Motor neuron (in vitro differentiated cells): ENCODE results near the gene C12orf57. TPM values are rescaled to one million over a fixed set of nuclear protein-coding genes. Genes with fewer than 3 reads are reported as not detected.

Source experiments
- ATAC-seq, 8 experiments: fragments of 200-7000 bp; cut with Tn5 transposase; replicated peaks in 6 of 8; 2 replicates each; pipeline ENCODE4 v1.8.0; 2021; ENCODE audit warnings: mild to moderate bottlenecking in 8 of 8, moderate library complexity in 8 of 8
- H3K27ac ChIP-seq, 2 donors: fragments of 250-450 bp; sonication (Bioruptor Pico); 2 replicates each; pipeline ENCODE4 v1.9.0; 2021; ENCODE audit warnings: antibody characterized with exemption in 2 of 2, mild to moderate bottlenecking in 2 of 2, moderate library complexity in 1 of 2
- H3K4me1 ChIP-seq, 2 donors: fragments of 250-450 bp; sonication (Bioruptor Pico); replicated peaks in 1 of 2; 2 replicates each; pipeline ENCODE4 v1.6.1; 2021; ENCODE audit warnings: antibody characterized with exemption in 2 of 2, mild to moderate bottlenecking in 2 of 2, moderate library complexity in 1 of 2
- H3K4me3 ChIP-seq, 5 donors: fragments of 250-450 bp; sonication (Bioruptor Pico); 2 replicates each; pipeline ENCODE4 v1.9.0; 2021; ENCODE audit warnings: antibody characterized with exemption in 5 of 5, mild to moderate bottlenecking in 5 of 5, moderate library complexity in 4 of 5
- WGBS, 10 experiments: fragments of 450-650 bp; shearing (Covaris generic); methylation state at CpG; one replicate each; pipeline ENCODE4 v1.0.0; 2022; 5-methylcytosine and 5-hydroxymethylcytosine counted together
- in situ Hi-C, 9 experiments: fragments of 400-800 bp; cut with MboI; loops; one replicate each; pipeline ENCODE4 v1.15.0; 2021; ENCODE audit warnings: low sequenced_read_pairs in 9 of 9, low pct_unique_long_range_greater_than_20kb in 2 of 9; ENCODE audit not compliant: unreplicated experiment in 9 of 9
- total RNA-seq, 8 experiments: library from RNA; unstranded; fragments of 300-600 nt; gene quantifications; 2 replicates each; pipeline versions ENCODE4 v1.2.3 to v1.2.4, GENCODE V29; 2022

The C12orf57 gene
- total RNA-seq, 8 experiments from 2014 or later, result 150 to 828 (median 513) TPM

DNA sequence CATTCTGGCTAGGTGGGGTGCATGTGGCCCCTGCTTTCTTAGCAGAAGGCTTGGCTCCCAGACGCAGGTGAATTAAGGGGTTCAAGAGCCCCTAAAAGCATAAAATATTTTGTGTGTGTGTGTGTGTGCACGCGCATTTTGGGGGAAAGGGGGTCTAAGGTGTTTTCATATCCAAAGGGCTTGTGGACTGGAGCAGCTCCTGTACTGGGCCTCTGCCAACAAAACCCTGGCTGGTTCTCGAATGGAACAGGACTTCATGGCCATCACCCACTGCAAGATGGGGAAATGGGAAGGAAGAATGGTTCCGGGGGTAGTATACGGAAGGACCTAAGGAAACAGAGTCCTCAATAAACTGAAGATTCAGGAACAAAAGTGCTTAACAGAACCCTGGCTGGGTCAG is 20.0 kb upstream of the C12orf57 start:
- in situ Hi-C loops, result no loop called here
- ATAC-seq, result no peak
- peak overlapping the region in 1 of 2 donors; percentile 11 for H3K27ac ChIP-seq

DNA sequence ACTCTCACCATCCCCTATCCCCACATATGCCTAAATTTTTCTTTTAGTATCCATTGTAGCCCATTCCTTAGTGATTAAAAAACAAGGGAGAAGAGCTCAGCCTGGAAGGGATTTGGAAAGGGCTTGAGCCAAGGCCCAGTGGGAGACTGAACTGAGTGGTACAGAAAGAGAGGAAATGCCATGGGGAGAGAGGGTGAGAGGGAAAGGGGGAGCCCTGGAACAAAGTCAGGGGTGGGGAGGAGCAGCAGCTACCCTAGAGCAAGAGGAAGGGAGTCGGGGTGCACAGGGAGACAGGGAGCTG is 18.6 kb upstream of the C12orf57 start:
- H3K4me1 ChIP-seq, result peaks cover 44 to 45% of the 10 kb centered on the region in 2 donors
- peak in 3 of 8 experiments; percentile 0 to 3 (median 0) for ATAC-seq
- peak overlapping the region in 3 of 5 donors; percentile 13 to 15 (median 14) for H3K4me3 ChIP-seq
- in situ Hi-C loops, result loop anchor here in 2 of 9 experiments (25.0 kb wide), 1 partner anchor 187 kb away; the partner anchor contains the start of gene C1RL (in 2 of the 2)
- no CpG with 5 or more reads among the region's 1 CpG for WGBS, 10 experiments
- H3K27ac ChIP-seq, result peak overlapping the region; percentile 74 to 95

More for the DNA sequence above, 20.0 kb upstream of the C12orf57 start:
- Histone ChIP-seq H3K4me3 (no peak overlapping the region), H3K4me1 (peaks cover 37 to 38% of the 10 kb centered on the region in 2 donors)
- WGBS, 10 experiments, result 23 to 92% (median 74%) methylated on average over 1 to 4 of the region's 6 CpGs; no CpG with 5 or more reads in 3 of the 10 experiments

DNA sequence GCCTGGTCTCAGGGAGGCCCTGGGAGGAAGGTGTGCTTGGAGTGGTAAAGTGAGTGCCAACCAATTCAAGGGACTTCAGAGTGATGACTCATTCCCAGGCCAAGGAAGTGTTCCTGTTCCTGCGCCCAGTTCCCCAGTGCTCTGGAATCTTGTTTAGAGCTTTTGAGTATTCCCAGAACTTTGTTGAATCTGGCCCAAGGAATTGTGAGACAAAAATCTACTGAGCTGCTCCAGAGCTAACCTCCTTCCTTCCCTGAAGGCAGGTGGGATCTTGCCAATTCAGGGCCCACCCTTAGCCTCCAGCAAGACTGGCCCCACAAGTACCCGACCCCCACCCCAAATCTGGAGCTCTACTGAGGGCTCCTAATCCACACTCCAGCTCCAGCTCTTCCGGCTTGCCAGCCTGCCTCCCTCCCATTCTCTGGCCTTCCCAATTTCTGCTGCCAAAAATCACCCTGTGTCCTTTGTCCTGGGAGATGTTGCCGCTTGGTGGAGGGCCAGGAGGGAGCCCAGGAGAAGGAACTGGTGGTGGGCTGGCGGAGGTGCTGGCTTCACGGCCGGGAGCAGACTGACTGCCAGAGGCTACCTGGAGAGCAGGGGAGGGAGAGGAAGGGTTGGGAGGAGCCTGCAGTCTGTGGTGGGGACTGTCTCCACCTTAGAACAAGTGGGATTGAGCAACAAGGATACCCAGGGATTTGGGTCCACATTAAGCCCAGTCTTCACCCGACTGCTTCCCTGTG is 18.1 kb upstream of the C12orf57 start:
- peak overlapping the region; percentile 74 to 95 for H3K27ac ChIP-seq
- peak overlapping the region in 4 of 5 donors; percentile 6 to 97 (median 10) for H3K4me3 ChIP-seq
- ATAC-seq, result peak in 6 of 8 experiments; percentile 1 to 27 (median 6)
- H3K4me1 ChIP-seq, result peaks cover 46 to 50% of the 10 kb centered on the region in 2 donors
- in situ Hi-C loops, result loop anchor here in 2 of 9 experiments (25.0 kb wide), 1 partner anchor 187 kb away; the partner anchor contains the start of gene C1RL (in 2 of the 2)
- 0 to 40% (median 11%) methylated on average over 1 to 6 of the region's 8 CpGs; no CpG with 5 or more reads in 4 of the 10 experiments for WGBS, 10 experiments

DNA sequence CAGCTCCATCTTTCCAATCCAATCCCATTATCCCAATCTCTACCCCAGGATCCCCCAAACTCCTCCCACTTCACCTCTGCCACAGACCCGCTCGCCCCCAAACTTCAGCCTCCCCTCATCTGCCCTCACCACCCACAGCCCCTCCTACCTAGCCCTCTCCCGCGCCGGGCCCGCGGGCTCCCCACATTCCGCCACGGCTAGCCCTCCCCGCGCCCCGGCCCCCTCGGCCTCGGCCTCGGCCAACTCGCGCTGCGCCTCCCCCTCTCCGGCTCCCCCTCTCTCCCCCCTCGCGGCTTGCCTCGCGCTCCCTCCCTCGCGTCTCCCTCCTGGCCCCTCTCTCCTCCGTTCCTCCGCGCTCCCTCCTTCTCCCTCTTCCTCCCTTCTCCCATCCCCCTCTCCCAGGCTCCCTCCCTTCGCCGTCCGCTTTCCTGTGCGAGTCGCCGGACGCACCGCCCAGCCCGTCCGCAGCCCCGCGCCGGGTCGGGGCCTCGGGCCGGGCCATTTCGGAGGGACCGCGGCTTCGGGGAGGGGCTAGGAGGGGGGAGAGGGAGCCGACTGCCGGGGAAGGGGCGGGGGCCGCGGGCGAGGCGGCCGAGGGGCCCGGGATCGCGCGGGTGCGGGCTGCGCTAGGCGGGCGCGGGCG is 16.3 kb upstream of the C12orf57 start, which contains the start of gene ATN1:
ATN1 (plus strand) TSS at position 581 of the 643 bp plus-strand sequence. CDS start 6,043 bp downstream, outside the sequence.
- WGBS, 10 experiments, result 0 to 8% methylated on average over 2 to 3 of the region's 66 CpGs; no CpG with 5 or more reads in 8 of the 10 experiments
- in situ Hi-C loops, result loop anchor here in 2 of 9 experiments (25.0 kb wide), 1 partner anchor 185 kb away; the partner anchor contains the start of gene C1RL (in 2 of the 2)
- ATAC-seq, result peak; percentile 46 to 74 (median 60)
- H3K27ac ChIP-seq, result peak within 1 kb of the TSS; percentile 94 to 95
- H3K4me1 ChIP-seq, result peaks cover 46 to 52% of the 10 kb centered on the region in 2 donors
- peak within 1 kb of the TSS; percentile 66 to 98 (median 86) for H3K4me3 ChIP-seq

DNA sequence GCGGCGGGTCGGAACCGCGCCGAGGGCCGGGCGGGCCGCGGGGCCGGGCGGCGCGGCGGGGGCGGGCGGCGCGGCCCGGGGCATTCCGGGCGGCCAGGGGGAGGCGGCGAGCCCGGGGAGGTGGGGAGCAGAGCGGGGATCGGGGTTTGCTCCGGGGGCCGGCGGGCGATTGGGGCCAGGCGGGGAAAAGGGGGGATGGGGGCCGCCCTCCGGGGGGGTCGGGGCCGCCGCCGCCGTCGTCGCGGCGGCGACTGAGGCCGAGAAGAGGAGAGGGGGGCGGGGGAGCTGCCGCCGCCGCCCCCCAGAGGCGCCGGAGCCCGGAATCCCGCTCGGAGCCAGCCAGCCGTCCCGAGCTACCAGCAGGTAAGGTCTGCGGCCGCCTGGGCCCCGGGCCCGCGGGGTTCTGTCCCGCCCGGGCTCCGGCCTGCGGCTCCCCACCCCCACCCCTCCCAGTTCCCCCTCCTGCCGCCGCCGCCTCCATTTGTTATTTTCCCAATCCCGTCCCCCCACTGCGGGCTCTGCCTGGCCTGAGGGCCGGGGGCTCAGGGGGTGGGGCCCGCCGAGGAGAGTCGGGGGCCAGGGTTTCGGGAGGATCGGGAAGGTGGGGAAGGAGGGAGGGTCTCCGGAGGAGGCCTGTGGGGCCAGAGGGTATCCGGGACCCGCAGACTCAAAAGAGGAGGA is 15.7 kb upstream of the C12orf57 start:
- peak overlapping the region; percentile 94 to 95 for H3K27ac ChIP-seq
- in situ Hi-C loops, result loop anchor here in 2 of 9 experiments (25.0 kb wide), 1 partner anchor 184 kb away; the partner anchor contains the start of gene C1RL (in 2 of the 2)
- ATAC-seq, result peak in 6 of 8 experiments; percentile 2 to 20 (median 8)

DNA sequence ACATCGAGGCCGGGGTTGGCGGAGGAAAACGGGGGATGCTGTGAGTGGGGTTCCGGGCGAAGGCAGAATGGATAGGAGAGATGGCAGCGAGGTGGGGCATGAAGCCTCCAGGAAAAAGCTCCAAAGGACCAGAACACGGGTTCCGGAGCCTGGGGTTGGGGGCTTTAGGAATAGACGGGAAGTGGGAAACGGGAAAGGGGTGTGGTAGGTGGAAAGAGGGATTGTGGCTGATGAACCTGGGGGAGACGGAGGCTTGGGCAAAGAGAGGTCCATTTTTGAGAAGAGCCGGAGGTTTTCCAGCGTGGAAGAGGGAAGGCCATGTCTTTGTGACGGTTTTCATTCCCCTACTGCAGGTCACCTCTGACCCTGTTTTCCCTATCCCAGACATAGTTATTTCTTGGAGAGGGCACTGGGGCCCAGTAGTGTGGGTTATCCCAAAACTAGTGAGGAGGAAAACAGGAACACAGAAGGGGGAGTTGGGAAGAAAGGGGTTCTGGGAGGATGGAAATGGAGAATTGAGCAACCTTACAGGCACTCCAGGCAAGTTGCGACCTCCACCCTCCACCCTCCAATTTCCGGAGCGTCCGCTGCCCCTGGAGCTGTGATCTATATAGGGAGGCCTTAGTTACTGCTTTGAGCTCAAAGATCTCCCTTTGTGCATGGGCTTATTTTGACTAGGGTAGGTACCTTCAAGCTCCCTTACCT is 15.0 kb upstream of the C12orf57 start:
- Histone ChIP-seq H3K4me1 (peaks cover 35 to 46% of the 10 kb centered on the region in 2 donors), H3K4me3 (peak overlapping the region; percentile 66 to 98 (median 86)), H3K27ac (peak overlapping the region; percentile 94 to 95)
- ATAC-seq, result no peak
- 0 to 6% (median 3%) methylated on average over 1 to 11 of the region's 19 CpGs; no CpG with 5 or more reads in 5 of the 10 experiments for WGBS, 10 experiments
- in situ Hi-C loops, result loop anchor here in 2 of 9 experiments (25.0 kb wide), 1 partner anchor 183 kb away; the partner anchor contains the start of gene C1RL (in 2 of the 2)

More for the DNA sequence above, 15.7 kb upstream of the C12orf57 start:
- peaks cover 40 to 48% of the 10 kb centered on the region in 2 donors for H3K4me1 ChIP-seq
- peak overlapping the region; percentile 66 to 98 (median 86) for H3K4me3 ChIP-seq
- WGBS, 10 experiments, result no CpG with 5 or more reads among the region's 79 CpGs

DNA sequence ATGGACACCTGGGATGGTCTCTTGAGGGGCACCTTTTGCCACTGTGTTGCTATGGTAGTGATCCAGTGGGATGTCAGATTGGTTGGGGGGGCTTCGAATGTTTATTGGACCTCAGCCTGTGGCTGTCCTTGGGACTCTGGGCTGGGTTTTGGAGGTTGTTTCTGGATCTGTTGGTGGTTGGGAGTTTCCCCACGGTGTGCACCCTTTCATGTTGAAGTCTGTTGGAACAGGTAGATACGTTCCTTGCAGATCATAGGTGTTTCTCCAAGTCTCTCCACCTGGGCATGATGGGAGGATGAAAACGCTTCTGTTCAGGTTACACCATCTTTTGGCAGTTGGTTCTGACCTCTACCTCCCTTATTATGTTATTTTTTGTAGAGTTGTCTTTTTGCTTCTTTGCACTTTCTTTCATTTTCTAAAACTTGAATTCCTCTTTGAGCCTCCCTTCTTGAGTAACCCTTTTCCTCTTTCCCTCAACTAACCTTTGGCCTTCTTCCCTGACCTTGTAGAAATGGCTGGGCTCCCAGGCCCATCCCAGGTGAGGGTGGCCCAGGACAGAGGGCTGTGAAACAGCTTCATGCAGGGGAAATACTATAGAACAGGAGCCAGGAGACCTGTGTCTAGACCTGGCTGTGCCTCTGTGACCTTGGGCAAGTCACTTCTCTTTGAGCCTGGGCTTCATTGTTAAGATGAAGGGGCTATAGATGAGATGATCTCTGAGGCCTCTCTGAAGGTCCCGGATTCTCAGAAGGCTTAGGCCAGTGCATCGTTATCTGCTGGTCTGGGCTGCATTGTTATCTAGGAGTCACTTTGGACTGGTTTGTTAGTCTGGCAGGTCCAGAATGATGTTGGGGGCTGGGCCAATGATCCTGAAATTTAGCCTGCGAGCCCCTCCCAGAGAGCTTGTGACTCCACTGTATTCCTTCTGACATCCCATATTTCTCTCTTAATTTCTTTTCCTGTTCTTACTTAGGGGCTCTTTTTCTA is 14.1 kb upstream of the C12orf57 start:
- in situ Hi-C loops, result loop anchor here in 2 of 9 experiments (25.0 kb wide), 1 partner anchor 183 kb away; the partner anchor contains the start of gene C1RL (in 2 of the 2)
- H3K27ac ChIP-seq, result peak overlapping the region in 1 of 2 donors; percentile 95

DNA sequence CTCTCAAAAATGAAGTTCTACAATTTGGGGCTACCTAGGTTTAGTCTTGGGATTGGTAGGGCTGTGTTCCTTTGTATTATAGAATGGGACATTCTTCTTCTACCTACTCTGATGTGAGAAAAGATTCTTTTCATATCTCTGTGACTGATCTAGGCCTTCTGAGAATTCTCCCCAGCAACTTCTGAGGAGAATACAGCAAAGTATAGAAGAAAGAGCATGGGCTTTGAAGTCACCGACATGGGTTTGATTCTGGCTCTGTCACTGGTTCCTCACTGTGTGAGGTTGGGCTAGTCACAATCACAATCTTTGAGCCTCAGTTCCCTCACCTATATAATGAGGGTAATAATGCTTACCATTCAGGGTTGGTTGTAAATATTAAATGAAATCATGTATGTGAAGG is 11.1 kb upstream of the C12orf57 start:
- no peak overlapping the region for H3K4me3 ChIP-seq
- H3K27ac ChIP-seq, result no peak overlapping the region
- in situ Hi-C loops, result loop anchor here in 2 of 9 experiments (25.0 kb wide), 1 partner anchor 180 kb away; the partner anchor contains the start of gene C1RL (in 2 of the 2)
- WGBS, 10 experiments, result 20 to 100% (median 100%) methylated on average over 1 of the region's 1 CpG; no CpG with 5 or more reads in 3 of the 10 experiments
- H3K4me1 ChIP-seq, result peaks cover 13 to 22% of the 10 kb centered on the region in 2 donors
- ATAC-seq, result no peak

More for the DNA sequence above, 14.1 kb upstream of the C12orf57 start:
- Histone ChIP-seq H3K4me1 (peaks cover 29 to 42% of the 10 kb centered on the region in 2 donors), H3K4me3 (peak overlapping the region; percentile 66 to 98 (median 86))
- ATAC-seq, result no peak
- WGBS, 10 experiments, result 38 to 89% (median 58%) methylated on average over 1 to 5 of the region's 7 CpGs

DNA sequence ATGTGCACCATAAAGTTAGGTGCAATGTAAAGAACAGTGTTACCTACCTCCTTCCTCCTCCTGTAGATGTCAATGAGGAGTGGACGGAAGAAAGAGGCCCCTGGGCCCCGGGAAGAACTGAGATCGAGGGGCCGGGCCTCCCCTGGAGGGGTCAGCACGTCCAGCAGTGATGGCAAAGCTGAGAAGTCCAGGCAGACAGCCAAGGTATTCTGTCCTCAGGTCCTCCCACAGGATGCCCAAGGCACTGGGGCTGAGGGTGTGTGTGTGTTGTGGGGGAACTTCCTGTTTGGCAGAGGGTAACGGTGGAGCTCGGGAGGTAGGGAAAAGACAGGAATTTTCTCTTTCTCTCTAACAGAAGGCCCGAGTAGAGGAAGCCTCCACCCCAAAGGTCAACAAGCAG is 9.7 kb upstream of the C12orf57 start:
- ATAC-seq, result no peak
- no peak overlapping the region for H3K4me3 ChIP-seq
- H3K27ac ChIP-seq, result no peak overlapping the region
- in situ Hi-C loops, result loop anchor here in 2 of 9 experiments (25.0 kb wide), 1 partner anchor 178 kb away; the partner anchor contains the start of gene C1RL (in 2 of the 2)
- 40 to 100% (median 76%) methylated on average over 1 to 5 of the region's 8 CpGs; no CpG with 5 or more reads in 4 of the 10 experiments for WGBS, 10 experiments
- peaks cover 19 to 27% of the 10 kb centered on the region in 2 donors for H3K4me1 ChIP-seq

DNA sequence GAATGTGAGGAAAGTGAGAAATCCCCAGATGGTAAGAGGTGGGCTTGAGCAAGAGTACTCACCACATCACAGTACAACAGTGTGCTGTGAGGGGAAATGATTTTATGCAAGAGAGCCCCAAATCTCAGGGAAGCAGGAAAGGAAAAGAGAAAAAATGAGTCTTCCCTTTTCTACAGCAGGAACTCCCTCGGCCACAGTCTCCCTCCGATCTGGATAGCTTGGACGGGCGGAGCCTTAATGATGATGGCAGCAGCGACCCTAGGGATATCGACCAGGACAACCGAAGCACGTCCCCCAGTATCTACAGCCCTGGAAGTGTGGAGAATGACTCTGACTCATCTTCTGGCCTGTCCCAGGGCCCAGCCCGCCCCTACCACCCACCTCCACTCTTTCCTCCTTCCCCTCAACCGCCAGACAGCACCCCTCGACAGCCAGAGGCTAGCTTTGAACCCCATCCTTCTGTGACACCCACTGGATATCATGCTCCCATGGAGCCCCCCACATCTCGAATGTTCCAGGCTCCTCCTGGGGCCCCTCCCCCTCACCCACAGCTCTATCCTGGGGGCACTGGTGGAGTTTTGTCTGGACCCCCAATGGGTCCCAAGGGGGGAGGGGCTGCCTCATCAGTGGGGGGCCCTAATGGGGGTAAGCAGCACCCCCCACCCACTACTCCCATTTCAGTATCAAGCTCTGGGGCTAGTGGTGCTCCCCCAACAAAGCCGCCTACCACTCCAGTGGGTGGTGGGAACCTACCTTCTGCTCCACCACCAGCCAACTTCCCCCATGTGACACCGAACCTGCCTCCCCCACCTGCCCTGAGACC is 8.2 kb upstream of the C12orf57 start:
- H3K4me3 ChIP-seq, result no peak overlapping the region
- in situ Hi-C loops, result loop anchor here in 2 of 9 experiments (25.0 kb wide), 1 partner anchor 177 kb away; the partner anchor contains the start of gene C1RL (in 2 of the 2)
- peaks cover 11 to 16% of the 10 kb centered on the region in 2 donors for H3K4me1 ChIP-seq
- no peak overlapping the region for H3K27ac ChIP-seq
- no peak for ATAC-seq
- WGBS, 10 experiments, result 50 to 93% (median 92%) methylated on average over 2 to 5 of the region's 14 CpGs; no CpG with 5 or more reads in 7 of the 10 experiments
